ENCODE measurements around the gene TRIM33.
"Not testable (repeated sequence)": the region's sequence is repeated elsewhere in the genome, so short reads cannot be mapped to it uniquely, and the experiment has no call there.

The TRIM33 gene

DNA sequence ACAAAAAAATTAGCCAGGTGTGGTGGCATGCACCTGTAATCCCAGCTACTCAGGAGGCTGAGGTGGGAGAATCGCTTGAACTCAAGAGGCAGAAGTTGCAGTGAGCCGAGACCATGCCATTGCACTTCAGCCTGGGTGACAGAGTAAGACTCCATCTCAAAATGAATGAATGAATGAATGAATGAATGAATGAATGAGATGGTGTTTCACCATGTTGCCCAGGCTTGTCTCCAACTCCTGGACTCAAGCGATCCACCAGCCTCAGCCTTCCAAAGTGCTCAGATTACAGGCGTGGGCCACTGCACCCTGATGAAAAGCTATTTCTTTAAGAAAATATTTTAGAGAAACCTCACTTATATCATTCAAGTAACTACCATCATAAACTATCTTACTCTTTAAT is 67.8 kb downstream of the TRIM33 start:
- H3K9me3 ChIP-seq (ENCODE audit: insufficient read depth, low read depth, low read length); H3K23ac ChIP-seq (ENCODE audit: low read length); H3K9ac ChIP-seq (ENCODE audit: low read length); H2BK5ac ChIP-seq (ENCODE audit: low read depth, low read length, poor library complexity); H3K79me1 ChIP-seq (ENCODE audit: low read length); H3K4me1 ChIP-seq (ENCODE audit: control insufficient read depth in 1 of 2, insufficient read depth in 2 of 2, low read length in 2 of 2); H2BK12ac ChIP-seq (ENCODE audit: low read length); H3K4me2 ChIP-seq (ENCODE audit: low read length); H3K18ac ChIP-seq (ENCODE audit: low read length); H3K27me3 ChIP-seq (ENCODE audit: insufficient read depth, low read length); H3K4ac ChIP-seq (ENCODE audit: low read depth, low read length); H2AFZ ChIP-seq (ENCODE audit: insufficient read depth, low read length, poor library complexity); H4K8ac ChIP-seq (ENCODE audit: low read depth, low read length); DNase-seq; H2AK5ac ChIP-seq (ENCODE audit: low read length); H4K91ac ChIP-seq (ENCODE audit: low read depth, low read length); H3K14ac ChIP-seq (ENCODE audit: low read length); H3K27ac ChIP-seq (ENCODE audit: low read depth, low read length); H2BK120ac ChIP-seq (ENCODE audit: insufficient read depth, low read length, poor library complexity); H3K4me3 ChIP-seq (ENCODE audit: low read depth, low read length); H3K79me2 ChIP-seq (ENCODE audit: control insufficient read depth, insufficient read depth, low read length, poor library complexity); H4K12ac ChIP-seq (ENCODE audit: low read depth, low read length): not testable (repeated sequence)
- peaks cover 7 to 12% of the 10 kb centered on the region in 2 experiments for H3K36me3 ChIP-seq (ENCODE audit: control insufficient read depth in 1 of 2, insufficient read depth in 2 of 2, low read length in 2 of 2)
- no CpG with 5 or more reads among the region's 4 CpGs for WGBS (ENCODE audit: extremely low coverage, insufficient coverage, insufficient read length)

DNA sequence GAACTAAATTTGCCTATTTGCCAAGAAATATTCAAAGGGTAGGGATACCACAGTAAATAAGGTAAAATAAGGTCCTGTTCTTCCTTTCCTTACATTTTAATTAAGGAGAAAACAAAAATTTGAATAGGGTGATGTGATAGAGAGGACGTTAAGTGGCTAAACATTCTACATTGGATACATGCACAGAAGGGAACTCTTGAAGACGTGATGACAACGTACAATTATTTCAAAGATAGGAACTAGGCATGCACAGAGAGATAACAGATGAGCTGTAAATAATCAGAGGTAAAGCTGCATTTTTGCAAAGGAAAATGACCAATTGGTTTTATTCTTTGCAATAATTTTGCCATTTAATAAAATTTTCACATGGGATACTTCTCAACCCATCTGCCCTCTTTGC is 69.7 kb downstream of the TRIM33 start:
- Histone ChIP-seq H2AFZ (ENCODE audit: insufficient read depth, low read length, poor library complexity) (no peak overlapping the region), H2AK5ac (ENCODE audit: low read length) (no peak overlapping the region), H3K23ac (ENCODE audit: low read length) (no peak overlapping the region), H3K27ac (ENCODE audit: low read depth, low read length) (no peak overlapping the region), H3K79me2 (ENCODE audit: control insufficient read depth, insufficient read depth, low read length, poor library complexity) (no peaks in the 10 kb centered on the region), H3K14ac (ENCODE audit: low read length) (no peak overlapping the region), H3K4ac (ENCODE audit: low read depth, low read length) (no peak overlapping the region), H3K79me1 (ENCODE audit: low read length) (no peaks in the 10 kb centered on the region), H3K18ac (ENCODE audit: low read length) (no peak overlapping the region), H4K91ac (ENCODE audit: low read depth, low read length) (no peak overlapping the region), H4K12ac (ENCODE audit: low read depth, low read length) (no peak overlapping the region), H3K4me2 (ENCODE audit: low read length) (no peak overlapping the region), H3K9me3 (ENCODE audit: insufficient read depth, low read depth, low read length) (no peaks in the 10 kb centered on the region), H3K36me3 (ENCODE audit: control insufficient read depth in 1 of 2, insufficient read depth in 2 of 2, low read length in 2 of 2) (peaks cover 6 to 9% of the 10 kb centered on the region in 2 experiments), H3K27me3 (ENCODE audit: insufficient read depth, low read length) (no peaks in the 10 kb centered on the region), H4K8ac (ENCODE audit: low read depth, low read length) (no peak overlapping the region), H2BK12ac (ENCODE audit: low read length) (no peak overlapping the region), H2BK120ac (ENCODE audit: insufficient read depth, low read length, poor library complexity) (no peak overlapping the region), H3K4me3 (ENCODE audit: low read depth, low read length) (no peak overlapping the region), H3K9ac (ENCODE audit: low read length) (no peak overlapping the region), H2BK5ac (ENCODE audit: low read depth, low read length, poor library complexity) (no peak overlapping the region), H3K4me1 (ENCODE audit: control insufficient read depth in 1 of 2, insufficient read depth in 2 of 2, low read length in 2 of 2) (no peaks in the 10 kb centered on the region)
- WGBS (ENCODE audit: extremely low coverage, insufficient coverage, insufficient read length) = no CpG with 5 or more reads among the region's 3 CpGs
- no peak for DNase-seq

DNA sequence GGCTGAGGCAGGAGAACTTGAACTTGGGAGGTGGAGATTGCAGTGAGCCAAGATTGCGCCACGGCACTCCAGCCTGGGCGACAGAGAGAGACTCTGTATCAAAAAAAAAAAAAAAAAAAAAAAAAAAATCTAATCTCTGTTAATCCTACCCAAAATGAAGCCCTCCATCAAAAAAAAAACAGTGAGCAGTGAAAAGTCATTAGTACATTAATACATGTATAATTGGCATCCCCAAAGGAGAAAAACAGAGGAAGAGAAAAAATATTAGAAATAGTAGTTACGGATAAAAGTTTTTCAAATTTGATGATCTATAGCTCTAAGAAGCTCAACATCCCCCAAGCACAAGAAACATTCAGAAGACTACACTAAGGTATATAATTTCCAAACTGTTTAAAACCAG is 71.6 kb downstream of the TRIM33 start:
- Histone ChIP-seq H3K27ac (ENCODE audit: low read depth, low read length) (no peak overlapping the region), H3K23ac (ENCODE audit: low read length) (no peak overlapping the region), H3K79me2 (ENCODE audit: control insufficient read depth, insufficient read depth, low read length, poor library complexity) (no peaks in the 10 kb centered on the region), H3K79me1 (ENCODE audit: low read length) (no peaks in the 10 kb centered on the region), H3K27me3 (ENCODE audit: insufficient read depth, low read length) (no peaks in the 10 kb centered on the region), H3K9me3 (ENCODE audit: insufficient read depth, low read depth, low read length) (no peaks in the 10 kb centered on the region), H3K4me3 (ENCODE audit: low read depth, low read length) (no peak overlapping the region), H3K18ac (ENCODE audit: low read length) (no peak overlapping the region), H2BK12ac (ENCODE audit: low read length) (no peak overlapping the region), H4K91ac (ENCODE audit: low read depth, low read length) (no peak overlapping the region), H2BK120ac (ENCODE audit: insufficient read depth, low read length, poor library complexity) (no peak overlapping the region), H3K4me2 (ENCODE audit: low read length) (no peak overlapping the region), H4K12ac (ENCODE audit: low read depth, low read length) (no peak overlapping the region), H3K4me1 (ENCODE audit: control insufficient read depth in 1 of 2, insufficient read depth in 2 of 2, low read length in 2 of 2) (no peaks in the 10 kb centered on the region), H2BK5ac (ENCODE audit: low read depth, low read length, poor library complexity) (no peak overlapping the region), H2AK5ac (ENCODE audit: low read length) (no peak overlapping the region), H3K36me3 (ENCODE audit: control insufficient read depth in 1 of 2, insufficient read depth in 2 of 2, low read length in 2 of 2) (peaks cover 3 to 5% of the 10 kb centered on the region in 2 experiments), H2AFZ (ENCODE audit: insufficient read depth, low read length, poor library complexity) (no peak overlapping the region), H3K4ac (ENCODE audit: low read depth, low read length) (no peak overlapping the region), H3K14ac (ENCODE audit: low read length) (no peak overlapping the region), H3K9ac (ENCODE audit: low read length) (no peak overlapping the region), H4K8ac (ENCODE audit: low read depth, low read length) (no peak overlapping the region)
- DNase-seq = no peak
- no CpG with 5 or more reads among the region's 4 CpGs for WGBS (ENCODE audit: extremely low coverage, insufficient coverage, insufficient read length)

GRCh38 chr1:114437812-114438211 is 73.2 kb downstream of the TRIM33 start:
- Histone ChIP-seq H3K79me2 (ENCODE audit: control insufficient read depth, insufficient read depth, low read length, poor library complexity) (no peaks in the 10 kb centered on the region), H3K23ac (ENCODE audit: low read length) (no peak overlapping the region), H4K12ac (ENCODE audit: low read depth, low read length) (no peak overlapping the region), H2BK5ac (ENCODE audit: low read depth, low read length, poor library complexity) (no peak overlapping the region), H3K14ac (ENCODE audit: low read length) (no peak overlapping the region), H2AFZ (ENCODE audit: insufficient read depth, low read length, poor library complexity) (no peak overlapping the region), H2AK5ac (ENCODE audit: low read length) (no peak overlapping the region), H3K27me3 (ENCODE audit: insufficient read depth, low read length) (no peaks in the 10 kb centered on the region), H2BK120ac (ENCODE audit: insufficient read depth, low read length, poor library complexity) (no peak overlapping the region), H3K27ac (ENCODE audit: low read depth, low read length) (no peak overlapping the region), H3K79me1 (ENCODE audit: low read length) (no peaks in the 10 kb centered on the region), H3K9ac (ENCODE audit: low read length) (no peak overlapping the region), H4K8ac (ENCODE audit: low read depth, low read length) (no peak overlapping the region), H3K9me3 (ENCODE audit: insufficient read depth, low read depth, low read length) (no peaks in the 10 kb centered on the region), H3K36me3 (ENCODE audit: control insufficient read depth in 1 of 2, insufficient read depth in 2 of 2, low read length in 2 of 2) (peaks cover 3% of the 10 kb centered on the region in 2 experiments), H3K4me1 (ENCODE audit: control insufficient read depth in 1 of 2, insufficient read depth in 2 of 2, low read length in 2 of 2) (no peaks in the 10 kb centered on the region), H3K18ac (ENCODE audit: low read length) (no peak overlapping the region), H3K4me2 (ENCODE audit: low read length) (no peak overlapping the region), H2BK12ac (ENCODE audit: low read length) (no peak overlapping the region), H3K4ac (ENCODE audit: low read depth, low read length) (no peak overlapping the region), H3K4me3 (ENCODE audit: low read depth, low read length) (no peak overlapping the region), H4K91ac (ENCODE audit: low read depth, low read length) (no peak overlapping the region)
- DNase-seq = no peak
- WGBS (ENCODE audit: extremely low coverage, insufficient coverage, insufficient read length) = no CpG with 5 or more reads among the region's 1 CpG
